GM21367 (cell line): ENCODE data around the gene TM4SF5.

ENCODE experiments used
- ATAC-seq: cut with Tn5 transposase; IDR thresholded peaks from one replicate; pipeline ENCODE4 v1.9.1; 2021; ENCODE audit not compliant: unreplicated experiment

Gene TM4SF5

DNA sequence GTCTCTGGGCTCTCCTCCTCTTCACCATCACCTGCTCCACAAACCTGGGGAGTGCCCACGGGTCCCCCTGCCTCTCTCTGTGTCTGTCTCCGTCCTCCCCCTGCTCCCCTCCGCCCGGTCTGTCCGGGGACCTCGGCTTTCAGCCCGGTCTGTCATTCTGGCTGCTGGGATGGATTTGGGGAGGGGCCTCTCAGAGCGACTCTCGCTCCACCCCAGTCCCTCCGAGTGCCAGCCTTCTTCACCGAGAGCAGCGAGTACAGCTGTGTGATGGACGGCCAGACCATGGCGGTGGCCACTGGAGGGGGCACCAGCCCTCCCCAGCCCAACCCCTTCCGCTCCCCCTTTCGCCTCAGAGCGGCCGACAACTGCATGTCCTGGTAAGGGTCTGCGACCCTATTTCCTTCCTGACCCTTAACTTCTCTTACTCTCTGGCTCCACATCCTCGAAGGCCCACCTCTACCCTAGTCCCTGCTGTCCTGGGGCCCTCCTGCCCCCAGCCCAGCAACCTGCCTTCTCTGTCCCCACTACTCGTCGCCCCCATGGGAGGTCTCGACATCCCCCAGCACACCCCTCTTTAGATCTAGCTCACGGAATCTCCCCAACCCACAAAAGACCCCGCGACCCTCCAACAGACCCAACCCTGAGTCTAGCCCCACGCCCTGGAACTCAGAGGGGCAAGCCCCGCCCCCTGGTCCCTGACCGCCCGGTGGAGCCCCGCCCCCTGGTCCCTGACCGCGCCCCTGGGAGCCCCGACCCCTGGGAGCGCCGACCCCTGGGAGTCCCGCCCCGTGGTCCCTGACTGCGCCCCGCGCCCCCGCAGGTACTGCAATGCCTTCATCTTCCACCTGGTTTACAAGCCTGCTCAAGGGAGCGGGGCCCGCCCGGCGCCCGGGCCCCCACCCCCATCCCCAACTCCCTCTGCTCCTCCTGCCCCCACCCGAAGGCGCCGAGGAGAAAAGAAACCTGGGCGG lies 26.4 kb upstream of the TM4SF5 start:
- ATAC-seq, result no peak

DNA sequence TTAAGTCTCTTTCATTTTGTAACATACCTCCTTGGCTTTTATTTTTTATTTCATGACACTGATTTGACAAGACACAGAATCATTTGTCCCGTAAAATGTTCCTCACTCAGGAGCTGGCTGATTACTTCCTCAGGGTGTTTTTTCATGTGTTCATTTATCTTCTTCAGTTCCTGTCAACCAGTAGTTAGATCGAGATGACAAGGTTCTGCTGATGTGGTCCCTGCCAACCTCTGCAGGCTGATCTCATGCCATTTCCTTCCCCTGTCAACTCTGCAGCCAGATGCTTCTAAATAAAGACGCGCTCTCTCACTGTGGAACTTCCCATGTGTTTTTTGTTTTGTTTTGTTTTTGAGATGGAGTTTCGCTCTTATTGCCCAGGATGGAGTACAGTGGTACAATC lies 23.8 kb upstream of the TM4SF5 start:
- no peak for ATAC-seq

DNA sequence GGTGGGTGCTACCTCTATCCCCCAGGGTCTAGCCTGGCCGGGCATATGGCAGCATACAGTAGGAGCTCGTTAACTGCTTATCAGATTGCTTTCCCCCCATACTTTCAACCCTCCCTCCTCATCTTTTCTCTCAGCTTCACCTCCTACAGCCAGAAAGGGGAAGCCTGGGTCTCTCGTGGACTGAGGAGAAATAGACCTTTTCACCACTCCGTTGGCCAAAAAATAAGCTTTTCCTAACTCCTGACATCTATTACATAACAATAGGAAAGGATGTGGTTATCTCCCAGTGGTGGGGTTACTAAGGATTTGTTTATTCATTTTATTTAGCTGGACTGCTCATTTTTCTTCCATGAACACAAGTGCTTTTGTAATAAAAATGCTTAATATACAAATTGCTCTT lies 23.0 kb upstream of the TM4SF5 start:
- ATAC-seq, result no peak

- ATAC-seq, result no peak
These were observed 21.1 kb upstream of the TM4SF5 start for GRCh38 chr17:4750606-4751005.

DNA sequence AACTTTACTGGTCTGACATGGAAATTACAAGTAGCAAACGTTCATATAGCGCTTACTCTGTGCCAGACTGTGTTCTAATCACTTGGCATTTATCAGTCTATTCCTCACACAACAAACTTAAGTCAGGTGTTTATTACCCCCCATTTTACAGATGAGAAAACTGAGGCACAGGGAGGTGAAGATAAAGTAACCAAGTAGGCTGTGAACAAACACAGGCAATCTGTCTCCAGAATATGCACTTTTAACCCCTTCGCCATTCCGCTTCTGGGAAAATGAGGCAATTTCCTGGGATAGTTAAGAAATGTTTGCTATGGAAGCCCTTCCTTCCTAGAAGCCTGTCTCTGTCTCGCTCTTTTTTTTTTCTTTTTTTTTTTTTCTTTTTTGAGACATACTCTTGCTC lies 19.8 kb upstream of the TM4SF5 start:
- ATAC-seq, result no peak

GRCh38 chr17:4753392-4753791 lies 18.3 kb upstream of the TM4SF5 start:
- ATAC-seq, result no peak

DNA sequence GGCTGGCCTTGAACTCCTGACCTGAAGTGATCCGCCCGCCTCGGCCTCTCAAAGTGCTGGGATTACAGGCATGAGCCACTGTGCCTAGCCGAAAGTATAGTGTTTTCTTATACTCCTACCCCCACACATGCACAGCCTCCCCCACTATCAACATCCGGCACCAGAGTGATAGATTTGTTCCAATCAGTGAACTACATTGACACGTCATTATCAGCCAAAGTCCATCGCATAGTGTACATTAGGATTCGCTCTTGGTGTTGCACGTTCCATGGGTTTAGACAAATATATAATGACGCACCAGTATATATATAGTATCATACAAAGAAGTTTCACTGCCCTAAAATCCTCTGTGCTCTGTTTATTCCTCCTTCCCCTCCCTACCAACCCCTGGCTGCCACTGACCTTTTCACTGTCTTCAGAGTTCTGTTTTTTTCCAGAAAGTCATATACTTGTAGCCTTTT lies 11.9 kb upstream of the TM4SF5 start:
- no peak for ATAC-seq

GRCh38 chr17:4764595-4764994 lies 7.1 kb upstream of the TM4SF5 start:
- no peak for ATAC-seq

- no peak for ATAC-seq
These were observed 5.5 kb upstream of the TM4SF5 start for GRCh38 chr17:4766201-4766600.

- ATAC-seq, result no peak
These were observed 5.0 kb upstream of the TM4SF5 start for GRCh38 chr17:4766723-4767122.

- no peak for ATAC-seq
These were observed 3.4 kb upstream of the TM4SF5 start for GRCh38 chr17:4768298-4768697.

DNA sequence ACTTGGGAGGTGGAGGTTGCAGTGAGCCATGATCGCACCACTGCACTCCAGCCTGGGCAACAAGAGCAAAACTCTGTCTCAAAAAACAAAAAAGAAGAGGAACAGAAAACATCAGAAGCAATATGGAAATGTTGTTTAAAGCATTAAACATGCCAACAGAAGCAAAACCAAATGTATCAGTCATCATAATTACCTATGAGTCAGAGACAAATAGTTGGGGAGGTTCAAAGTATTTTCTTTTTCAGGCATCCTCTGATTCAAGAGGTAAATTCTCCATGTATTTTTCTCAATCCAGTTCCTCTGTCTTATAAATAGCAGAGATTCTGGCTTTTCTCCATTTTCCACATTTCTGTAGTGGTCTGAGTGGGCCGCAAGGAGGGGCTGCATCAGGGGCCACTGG lies 2.1 kb upstream of the TM4SF5 start:
- no peak for ATAC-seq

DNA sequence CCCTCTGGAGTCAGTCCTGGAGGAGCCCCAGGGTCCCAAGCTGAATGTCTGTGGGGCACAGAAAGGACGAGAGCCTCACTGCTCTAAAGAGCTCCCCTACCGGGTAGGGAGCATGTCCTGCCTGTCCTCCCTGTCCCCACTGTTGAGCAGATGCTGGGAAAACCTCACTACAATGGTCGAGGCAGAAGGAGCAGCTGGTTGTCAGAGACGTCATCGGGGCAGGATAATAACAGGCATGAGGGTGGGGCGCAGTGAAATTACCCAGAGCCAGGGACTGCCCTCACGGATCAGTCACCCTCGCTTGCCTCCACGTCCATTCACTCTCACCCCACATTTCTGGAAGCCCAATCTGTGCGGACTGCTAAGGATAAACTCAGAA lies 538 bp downstream of the TM4SF5 start:
- no peak for ATAC-seq

DNA sequence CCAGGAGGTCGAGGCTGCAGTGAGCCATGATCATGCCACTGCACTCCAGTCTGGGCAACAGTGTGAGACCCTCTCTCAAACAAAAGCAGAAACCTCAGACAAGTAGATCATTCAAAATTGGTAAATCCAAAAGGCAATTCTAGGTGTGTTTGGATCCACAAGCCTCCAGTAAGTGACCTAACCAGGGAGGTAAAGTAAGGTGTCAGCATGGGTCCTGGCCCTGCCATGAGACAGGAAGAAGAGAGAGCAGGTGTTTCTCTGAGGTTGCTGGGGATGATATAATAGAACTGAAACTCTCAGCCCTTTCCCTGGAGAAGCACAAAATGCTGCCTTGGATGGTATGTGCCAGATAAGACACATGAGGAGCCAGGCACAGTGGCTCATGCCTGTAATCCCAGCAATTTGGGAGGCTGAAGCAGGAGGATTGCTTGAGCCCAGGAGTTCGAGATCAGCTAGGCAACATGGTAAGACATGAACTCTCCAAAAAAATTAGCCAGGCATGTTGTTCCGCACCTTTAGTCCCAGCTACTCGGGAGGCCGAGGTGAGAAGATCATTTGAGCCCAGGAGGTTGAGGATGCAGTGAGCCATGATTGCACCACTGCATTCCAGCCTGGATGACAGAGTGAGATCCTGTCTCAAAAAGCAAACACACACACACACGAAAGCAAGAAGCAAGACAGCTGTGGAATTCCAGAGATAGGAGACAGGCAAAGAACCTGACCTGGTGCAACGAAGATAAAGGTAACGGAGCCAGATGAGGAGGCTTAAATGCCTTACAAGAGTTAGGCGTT lies 6.5 kb downstream of the TM4SF5 start:
- no peak for ATAC-seq

GRCh38 chr17:4780325-4780955 lies 8.8 kb downstream of the TM4SF5 start:
- ATAC-seq, result no peak

DNA sequence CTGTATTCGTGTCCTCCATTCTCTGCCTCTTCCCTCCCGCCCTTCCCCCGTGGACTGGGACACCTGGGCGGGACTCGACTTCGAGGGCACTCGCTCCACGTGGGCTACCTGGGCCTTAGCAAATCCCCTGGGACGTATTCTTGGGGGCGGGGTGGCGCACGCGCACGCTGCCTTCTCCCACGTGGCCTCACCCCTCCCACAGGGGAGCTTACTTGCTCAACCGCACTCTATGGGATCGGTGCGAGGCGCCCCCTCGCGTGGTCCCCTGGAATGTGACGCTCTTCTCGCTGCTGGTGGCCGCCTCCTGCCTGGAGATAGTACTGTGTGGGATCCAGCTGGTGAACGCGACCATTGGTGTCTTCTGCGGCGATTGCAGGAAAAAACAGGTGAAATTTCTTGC lies 11.0 kb downstream of the TM4SF5 start:
- ATAC-seq, result no peak

- no peak for ATAC-seq
These were observed 13.8 kb downstream of the TM4SF5 start for GRCh38 chr17:4785311-4786105.

DNA sequence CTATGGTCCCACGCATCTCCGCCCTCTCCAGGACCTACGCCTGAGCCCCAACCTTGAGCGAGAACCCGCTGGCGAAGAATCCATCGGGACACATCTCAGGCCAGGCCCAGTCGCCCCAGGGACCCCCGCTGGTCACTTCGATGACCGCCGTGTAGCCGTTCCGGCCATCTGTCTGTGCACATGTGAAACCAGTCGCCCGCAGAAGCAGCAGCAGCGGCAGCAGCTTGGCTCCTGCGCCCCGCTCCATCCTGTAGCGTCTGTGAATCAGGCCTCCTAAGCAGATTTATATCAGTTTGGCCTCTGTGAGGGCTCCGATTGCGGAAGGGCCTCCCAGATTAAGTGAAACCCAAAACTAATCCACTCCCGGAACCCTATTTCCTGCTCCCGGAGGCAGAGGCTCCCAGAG lies 14.4 kb downstream of the TM4SF5 start, which contains the start of gene VMO1:
TSS of gene VMO1 (minus strand) at position 259 of the 406 bp plus-strand sequence. CDS start at position 247, 12 bp downstream.
- no peak for ATAC-seq

DNA sequence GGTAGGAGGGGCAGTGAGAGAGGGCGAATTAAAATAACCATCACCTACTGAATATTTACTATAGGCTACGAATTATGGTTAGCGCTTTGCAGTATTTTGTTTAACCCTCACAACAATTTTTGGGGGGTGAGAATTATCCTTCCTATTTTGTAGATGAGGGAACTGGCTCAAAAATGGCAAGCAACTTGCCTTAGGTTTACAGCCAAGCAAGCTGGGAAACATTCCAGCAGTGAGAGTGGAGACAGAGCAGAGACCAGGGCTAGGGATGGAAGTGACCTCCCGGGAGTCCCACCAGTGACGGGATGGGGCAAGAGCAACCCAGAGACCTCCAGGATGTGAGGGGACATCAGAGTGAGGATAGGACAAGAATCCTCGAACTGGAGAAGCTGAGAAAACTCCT lies 14.8 kb downstream of the TM4SF5 start:
- ATAC-seq, result no peak

DNA sequence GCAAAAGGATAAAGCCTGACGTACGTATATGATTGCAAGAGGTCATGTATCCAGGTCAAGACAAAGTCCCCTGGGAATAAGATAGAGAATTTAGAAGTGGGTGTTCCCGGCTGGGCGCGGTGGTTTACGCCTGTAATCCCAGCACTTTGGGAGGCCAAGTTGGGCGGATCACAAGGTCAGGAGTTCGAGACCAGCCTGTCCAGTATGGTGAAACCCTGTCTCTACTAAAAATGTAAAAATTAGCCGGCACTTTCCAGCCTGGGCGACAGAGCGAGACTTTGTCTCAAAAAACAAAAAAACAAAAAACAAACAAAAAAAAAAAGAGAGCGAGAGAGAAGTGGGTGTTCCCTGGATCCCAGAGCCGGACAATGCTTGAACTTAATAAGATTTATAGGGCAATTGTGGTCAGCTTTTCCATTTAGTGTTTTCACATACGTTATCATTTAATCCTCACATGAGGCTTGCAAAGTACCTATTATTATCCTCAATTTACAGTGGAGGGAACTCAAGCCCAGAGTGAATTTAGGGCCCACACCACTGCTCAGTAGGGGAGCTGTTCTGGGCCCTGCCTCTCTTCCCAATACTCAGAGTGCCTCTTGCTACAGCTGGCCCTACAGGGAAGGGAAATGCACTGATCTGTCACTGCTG lies 16.6 kb downstream of the TM4SF5 start:
- no peak for ATAC-seq
